ENCODE results near the gene TULP4. TPM values are rescaled to one million over a fixed set of nuclear protein-coding genes. Genes with fewer than 3 reads are reported as not detected.
A peak's percentile ranks its signal among the peaks of the same experiment; 100 is the strongest.

Gene TULP4
- total and polyA plus RNA-seq, 2 donors (not counting 1 experiment from before 2014, with no cell fraction given), result 12.0 to 90.0 TPM

- Histone ChIP-seq H3K27ac (ENCODE audit: low read length in 2 of 2) (no peak overlapping the region), H3K36me3 (replicated peaks in 1 of 2; ENCODE audit: control extremely low read depth in 1 of 2, control insufficient read depth in 1 of 2, extremely low read depth in 1 of 2, insufficient read depth in 2 of 2, low read length in 1 of 2) (peaks cover 0 to 1% of the 10 kb centered on the region in 2 experiments), H3K79me2 (ENCODE audit: control insufficient read depth, insufficient read depth, low read length) (peaks cover 39% of the 10 kb centered on the region), H3K27me3 (replicated peaks in 1 of 4; ENCODE audit: control extremely low read depth in 1 of 4, control insufficient read depth in 3 of 4, insufficient read depth in 4 of 4, low read length in 3 of 4) (no peaks in the 10 kb centered on the region), H3K4me3 (ENCODE audit: control extremely low read depth in 1 of 5, extremely low read depth in 1 of 5, insufficient read depth in 1 of 5, low read depth in 2 of 5, low read length in 4 of 5) (no peak overlapping the region), H4K20me1 (ENCODE audit: control insufficient read depth, insufficient read depth, low read length, poor library complexity, severe bottlenecking) (peaks cover 17% of the 10 kb centered on the region), H3K4me1 (ENCODE audit: control insufficient read depth in 2 of 2, insufficient read depth in 2 of 2, low read length in 2 of 2) (no peaks in the 10 kb centered on the region), H3K4me2 (replicated peaks; ENCODE audit: low read depth, low read length, poor library complexity, severe bottlenecking) (no peak overlapping the region), H3K9me3 (ENCODE audit: control extremely low read depth in 1 of 3, control insufficient read depth in 2 of 3, insufficient read depth in 1 of 3, low read length in 2 of 3) (peaks cover 0 to 3% (median 0%) of the 10 kb centered on the region in 3 donors), H2AFZ (ENCODE audit: insufficient read depth, low read depth, low read length, poor library complexity, severe bottlenecking) (no peak overlapping the region), H3K9ac (ENCODE audit: low read length) (no peak overlapping the region)
- ChIA-PET POLR2A (no interaction called here), CTCF (interaction anchor here (0.8 to 6.6 kb wide), 23 partner anchors 11 to 304 kb away, joined by 3 to 88 read pairs (median 5); partner anchors contain the start of gene TULP4)
- no peak overlapping the region for H3K4me3 Mint-ChIP-seq
- peaks cover 2% of the 10 kb centered on the region for H3K9me3 Mint-ChIP-seq (ENCODE audit: insufficient read depth)
- H3K27me3 Mint-ChIP-seq, result no peaks in the 10 kb centered on the region
- WGBS (ENCODE audit: insufficient coverage), result no CpG with 5 or more reads among the region's 3 CpGs
- intact Hi-C loops (cut with micrococcal nuclease), result loop anchor here (1.0 to 10.0 kb wide), 2 partner anchors 62 to 166 kb away; no protein-coding TSS in a partner anchor
- TF ChIP-seq EZH2 (IDR thresholded peaks at IDR 0.05; ENCODE audit: borderline replicate concordance, insufficient read depth, low read depth, low read length, poor library complexity, severe bottlenecking), result no peak
- peak; percentile 45 for TF ChIP-seq CTCF (IDR thresholded peaks at IDR 0.05)
- no peak overlapping the region for H3K27ac Mint-ChIP-seq
- peak; percentile 54 for DNase-seq
- peak; percentile 43 for ATAC-seq (ENCODE audit: low read depth)
- peaks cover 8% of the 10 kb centered on the region for H3K4me1 Mint-ChIP-seq
These were observed 74.8 kb downstream of the TULP4 start for GRCh38 chr6:158387036-158387435.

- H3K4me1 ChIP-seq (ENCODE audit: control insufficient read depth in 2 of 2, insufficient read depth in 2 of 2, low read length in 2 of 2), result no peaks in the 10 kb centered on the region
- H3K79me2 ChIP-seq (ENCODE audit: control insufficient read depth, insufficient read depth, low read length), result peaks cover 40% of the 10 kb centered on the region
- peaks cover 1 to 5% (median 4%) of the 10 kb centered on the region in 3 donors for H3K9me3 ChIP-seq (ENCODE audit: control extremely low read depth in 1 of 3, control insufficient read depth in 2 of 3, insufficient read depth in 1 of 3, low read length in 2 of 3)
- no peak overlapping the region for H3K27ac ChIP-seq (ENCODE audit: low read length in 2 of 2)
- H2AFZ ChIP-seq (ENCODE audit: insufficient read depth, low read depth, low read length, poor library complexity, severe bottlenecking), result no peak overlapping the region
- peaks cover 0 to 1% of the 10 kb centered on the region in 2 experiments for H3K36me3 ChIP-seq (replicated peaks in 1 of 2; ENCODE audit: control extremely low read depth in 1 of 2, control insufficient read depth in 1 of 2, extremely low read depth in 1 of 2, insufficient read depth in 2 of 2, low read length in 1 of 2)
- Mint-ChIP-seq H3K27ac (no peak overlapping the region), H3K4me3 (no peak overlapping the region), H3K9me3 (ENCODE audit: insufficient read depth) (peaks cover 2% of the 10 kb centered on the region), H3K27me3 (no peaks in the 10 kb centered on the region), H3K4me1 (peaks cover 4% of the 10 kb centered on the region)
- ChIA-PET POLR2A (no interaction called here), CTCF (interaction anchor here (0.7 to 6.6 kb wide), 21 partner anchors 9 to 304 kb away, joined by 3 to 88 read pairs (median 5); no protein-coding TSS in a partner anchor)
- intact Hi-C loops (cut with micrococcal nuclease), result loop anchor here (1.0 to 10.0 kb wide), 2 partner anchors 63 to 166 kb away; no protein-coding TSS in a partner anchor
- DNase-seq, result no peak
- no peak overlapping the region for H3K4me2 ChIP-seq (replicated peaks; ENCODE audit: low read depth, low read length, poor library complexity, severe bottlenecking)
- peaks cover 13% of the 10 kb centered on the region for H4K20me1 ChIP-seq (ENCODE audit: control insufficient read depth, insufficient read depth, low read length, poor library complexity, severe bottlenecking)
- H3K27me3 ChIP-seq (replicated peaks in 1 of 4; ENCODE audit: control extremely low read depth in 1 of 4, control insufficient read depth in 3 of 4, insufficient read depth in 4 of 4, low read length in 3 of 4), result no peaks in the 10 kb centered on the region
- no CpG with 5 or more reads among the region's 1 CpG for WGBS (ENCODE audit: insufficient coverage)
- no peak for ATAC-seq (ENCODE audit: low read depth)
- H3K9ac ChIP-seq (ENCODE audit: low read length), result no peak overlapping the region
- no peak overlapping the region for H3K4me3 ChIP-seq (ENCODE audit: control extremely low read depth in 1 of 5, extremely low read depth in 1 of 5, insufficient read depth in 1 of 5, low read depth in 2 of 5, low read length in 4 of 5)
- TF ChIP-seq CTCF (IDR thresholded peaks at IDR 0.05), result no peak
- TF ChIP-seq EZH2 (IDR thresholded peaks at IDR 0.05; ENCODE audit: borderline replicate concordance, insufficient read depth, low read depth, low read length, poor library complexity, severe bottlenecking), result no peak
These were observed 75.3 kb downstream of the TULP4 start for GRCh38 chr6:158387578-158387977.
